NCI-H1694 treated with DMSO at 0.1 percent for 48 hours (cell line): ENCODE data around the gene SRSF3.
"Not testable (repeated sequence)": the region's sequence is repeated elsewhere in the genome, so short reads cannot be mapped to it uniquely, and the experiment has no call there.

Experiments
- DNase-seq: peaks from one replicate; lab custom pipeline; 2025; lab: John Stamatoyannopoulos, UW

Gene SRSF3

DNA sequence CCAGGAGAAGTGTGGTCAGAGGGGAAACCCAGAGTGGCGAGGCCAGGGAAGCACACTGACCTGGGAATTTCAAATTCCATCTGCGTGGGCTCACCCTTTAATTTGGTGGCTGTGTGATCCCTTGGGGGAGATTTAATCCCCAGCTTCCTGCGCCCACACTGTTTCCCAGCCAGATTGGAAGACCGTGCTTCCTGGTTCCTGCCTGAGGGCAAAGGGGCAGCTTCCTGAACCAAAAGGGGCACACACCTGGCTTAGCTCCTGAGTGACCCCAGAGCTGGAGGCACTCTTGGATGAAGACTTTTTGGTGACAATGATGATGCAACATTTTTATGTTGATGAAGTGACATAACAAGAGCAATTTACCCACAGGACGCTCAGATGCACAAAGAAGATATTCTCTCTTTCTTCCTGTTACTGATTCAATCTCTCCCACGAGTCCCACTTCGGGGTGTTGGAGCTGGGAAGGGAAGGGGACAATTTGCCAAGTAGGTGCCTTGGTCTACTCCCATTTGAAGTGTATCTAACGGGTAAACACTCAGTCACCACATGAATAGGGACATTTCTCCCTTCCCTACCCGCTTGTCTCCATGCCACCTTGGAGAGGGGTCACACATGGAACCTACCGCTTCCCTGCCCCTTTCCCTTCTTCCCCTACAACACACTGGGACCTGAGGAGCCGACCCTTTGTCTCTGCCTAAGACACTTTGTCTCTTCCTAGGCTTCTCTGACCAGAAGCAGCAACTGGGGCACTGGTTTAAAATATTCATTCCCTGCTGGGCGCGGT lies 55.7 kb downstream of the SRSF3 start:
- DNase-seq: no peak

DNA sequence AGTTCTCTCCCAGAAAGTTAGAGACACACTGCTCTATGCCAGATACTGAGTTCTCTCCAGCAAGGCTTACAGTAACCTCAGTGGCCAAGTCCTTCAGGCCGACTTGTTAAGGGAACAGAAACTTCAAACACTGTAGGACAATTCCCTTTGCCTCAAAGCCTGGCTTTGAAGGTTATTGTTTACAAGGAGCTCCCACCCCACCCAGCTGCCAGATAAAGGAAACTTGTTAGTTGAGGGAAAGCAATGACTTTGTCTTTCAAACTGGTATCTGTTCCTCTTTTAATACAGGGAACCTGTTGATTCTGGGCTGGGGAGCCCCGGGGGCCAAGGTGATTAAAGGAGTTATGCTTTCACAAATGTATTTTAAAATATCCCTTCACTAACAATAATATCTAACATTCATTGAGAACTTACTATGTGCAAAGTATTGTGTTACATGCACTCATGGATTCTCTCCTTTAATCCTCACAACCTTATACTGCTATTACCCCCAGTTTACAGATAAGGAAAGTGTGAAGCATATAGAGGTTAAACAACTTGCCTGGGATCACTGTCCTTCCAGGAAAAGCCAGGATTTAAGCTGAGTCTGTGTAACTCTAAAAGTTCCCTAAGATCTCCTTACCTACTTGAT lies 56.8 kb downstream of the SRSF3 start:
- DNase-seq: no peak

DNA sequence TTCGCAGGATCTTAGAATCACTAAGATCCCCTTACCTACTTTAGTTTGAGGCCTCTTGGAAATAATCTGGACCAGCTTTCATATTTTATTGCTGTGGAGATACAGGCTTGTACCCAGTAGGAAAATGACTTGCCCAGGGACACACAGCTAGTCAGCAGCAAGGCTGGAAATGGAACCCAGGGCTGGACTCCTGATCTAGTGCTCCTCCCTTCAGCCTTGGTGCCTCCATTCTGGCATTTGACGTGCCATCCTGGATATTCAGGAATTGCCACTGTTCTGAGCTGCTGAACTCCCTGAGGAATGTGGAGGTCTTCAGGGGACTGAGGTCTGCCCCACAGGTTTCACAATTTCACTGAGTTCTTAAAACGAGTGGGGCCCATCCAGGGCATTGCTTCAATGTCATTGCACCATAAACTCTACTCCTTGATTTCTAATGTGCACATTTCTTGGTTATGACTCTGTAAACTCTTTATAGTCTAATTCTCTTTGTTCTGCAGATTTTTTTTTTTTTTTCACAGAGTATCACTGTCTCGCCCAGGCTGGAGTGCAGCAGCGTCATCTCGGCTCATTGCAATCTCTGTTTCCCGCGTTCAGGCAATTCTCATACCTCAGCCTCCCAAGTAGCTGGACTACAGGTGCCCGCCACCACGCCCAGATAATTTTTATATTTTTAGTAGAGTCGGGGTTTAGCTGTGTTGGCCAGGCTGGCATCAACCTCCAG lies 57.7 kb downstream of the SRSF3 start:
- DNase-seq: no peak

DNA sequence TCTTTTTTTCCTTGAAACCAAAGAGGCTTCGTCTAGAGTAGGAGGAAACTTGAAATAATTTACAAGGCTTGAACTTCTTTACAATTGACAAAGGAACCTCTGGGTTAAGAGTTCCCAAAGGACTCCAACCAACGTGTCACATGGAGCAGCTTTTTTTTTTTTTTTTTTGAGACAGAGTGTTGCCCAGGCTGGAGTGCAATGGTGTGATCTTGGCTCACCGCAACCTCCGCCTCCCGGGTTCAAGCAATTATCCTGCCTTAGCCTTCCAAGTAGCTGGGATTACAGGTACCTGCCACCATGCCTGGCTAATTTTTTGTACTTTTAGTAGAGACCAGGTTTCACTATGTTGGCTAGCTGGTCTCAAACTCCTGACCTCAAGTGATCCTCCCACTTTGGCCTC lies 60.3 kb downstream of the SRSF3 start:
- DNase-seq: not testable (repeated sequence)
